ENCODE data around the gene VPS35. TPM values are rescaled to one million over a fixed set of nuclear protein-coding genes. Genes with fewer than 3 reads are reported as not detected.

The VPS35 gene
- total RNA-seq, 1 donor from 2014 or later, result 112 TPM

DNA sequence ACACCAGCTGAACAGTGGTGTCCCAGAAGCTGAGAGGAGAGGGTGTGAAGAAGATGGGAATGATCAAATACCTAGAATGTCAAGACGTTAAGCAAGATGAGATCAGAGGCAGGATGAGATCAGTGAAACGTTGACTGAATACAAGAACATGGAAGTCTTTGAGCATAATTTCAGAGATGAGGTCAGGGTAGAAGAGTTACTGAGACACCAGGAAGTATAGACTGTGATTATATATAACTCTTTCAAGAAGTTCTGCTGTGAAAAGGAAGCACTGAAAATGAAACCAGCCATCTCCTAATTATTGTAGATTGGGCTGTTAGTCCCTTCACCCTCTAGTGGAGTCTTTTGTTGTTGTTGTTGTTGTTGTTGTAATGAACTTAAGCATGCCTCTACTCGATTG is 76.9 kb downstream of the VPS35 start:
- no peak for DNase-seq (ENCODE audit: low read depth)
- H3K4me3 ChIP-seq (ENCODE audit: low read depth, low read length), result no peak overlapping the region
- TF ChIP-seq, protein P1, sequence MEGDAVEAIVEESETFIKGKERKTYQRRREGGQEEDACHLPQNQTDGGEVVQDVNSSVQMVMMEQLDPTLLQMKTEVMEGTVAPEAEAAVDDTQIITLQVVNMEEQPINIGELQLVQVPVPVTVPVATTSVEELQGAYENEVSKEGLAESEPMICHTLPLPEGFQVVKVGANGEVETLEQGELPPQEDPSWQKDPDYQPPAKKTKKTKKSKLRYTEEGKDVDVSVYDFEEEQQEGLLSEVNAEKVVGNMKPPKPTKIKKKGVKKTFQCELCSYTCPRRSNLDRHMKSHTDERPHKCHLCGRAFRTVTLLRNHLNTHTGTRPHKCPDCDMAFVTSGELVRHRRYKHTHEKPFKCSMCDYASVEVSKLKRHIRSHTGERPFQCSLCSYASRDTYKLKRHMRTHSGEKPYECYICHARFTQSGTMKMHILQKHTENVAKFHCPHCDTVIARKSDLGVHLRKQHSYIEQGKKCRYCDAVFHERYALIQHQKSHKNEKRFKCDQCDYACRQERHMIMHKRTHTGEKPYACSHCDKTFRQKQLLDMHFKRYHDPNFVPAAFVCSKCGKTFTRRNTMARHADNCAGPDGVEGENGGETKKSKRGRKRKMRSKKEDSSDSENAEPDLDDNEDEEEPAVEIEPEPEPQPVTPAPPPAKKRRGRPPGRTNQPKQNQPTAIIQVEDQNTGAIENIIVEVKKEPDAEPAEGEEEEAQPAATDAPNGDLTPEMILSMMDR (conservative IDR thresholded peaks at IDR 0.05; ENCODE audit: low read depth, low read length), result no peak

DNA sequence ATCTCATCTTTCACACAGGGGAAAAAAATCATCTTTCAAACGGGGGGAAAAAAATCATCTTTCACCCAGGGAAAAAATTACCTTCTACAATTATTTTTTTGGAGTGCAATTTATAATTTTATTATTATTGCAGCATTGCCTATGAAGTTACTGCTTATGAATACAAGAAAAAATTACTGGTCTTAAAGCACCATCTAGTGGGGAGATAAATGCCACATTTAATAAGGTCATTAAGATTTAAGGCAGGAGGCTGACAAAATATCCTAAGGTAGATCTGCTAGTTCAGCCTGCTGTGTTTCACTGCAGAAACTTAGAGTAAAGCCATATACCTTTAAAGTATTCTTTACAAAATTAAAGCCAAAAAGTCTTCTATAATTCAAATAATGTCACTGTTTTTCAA is 81.4 kb downstream of the VPS35 start:
- no peak overlapping the region for H3K4me3 ChIP-seq (ENCODE audit: low read depth, low read length)
- peak; percentile 31 for DNase-seq (ENCODE audit: low read depth)
- TF ChIP-seq, protein P1 (conservative IDR thresholded peaks at IDR 0.05; ENCODE audit: low read depth, low read length), result peak; percentile 50

DNA sequence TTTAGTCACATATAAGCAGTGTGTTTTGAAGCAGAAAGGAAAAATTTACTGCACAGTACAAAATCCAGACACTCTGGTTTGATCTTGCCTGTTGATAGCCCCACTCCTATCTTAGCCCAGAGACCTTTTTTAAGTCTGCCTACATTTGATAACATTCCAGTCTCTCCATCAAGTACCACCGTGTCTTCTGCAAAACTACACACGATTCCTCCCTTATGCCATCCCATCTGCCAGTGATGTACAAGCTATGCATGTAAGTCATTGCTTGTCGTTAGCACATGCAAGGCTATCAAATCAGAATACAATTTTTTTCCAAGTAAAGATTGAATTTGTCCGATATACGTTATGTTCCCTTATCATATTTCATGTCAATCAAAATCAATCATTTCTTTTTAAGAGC is 82.7 kb downstream of the VPS35 start:
- no peak overlapping the region for H3K4me3 ChIP-seq (ENCODE audit: low read depth, low read length)
- no peak for DNase-seq (ENCODE audit: low read depth)
- TF ChIP-seq, protein P1 (conservative IDR thresholded peaks at IDR 0.05; ENCODE audit: low read depth, low read length), result no peak

Other genes starting within 250 kb of the VPS35 start
- 27.9 and 28.9 TPM in 2 replicates for gene SHCBP1, start 67.8 kb downstream of the VPS35 start, total RNA-seq
- gene ORC6, start 481 bp upstream of the VPS35 start, total RNA-seq, result 34.1 and 47.6 TPM in 2 replicates
- 0.07 TPM in 1 of 2 replicates, not detected in the other for gene MYLK3, start 59.2 kb upstream of the VPS35 start, total RNA-seq
- gene C16orf87, start 142.0 kb upstream of the VPS35 start, total RNA-seq, result 8.6 and 9.3 TPM in 2 replicates
- 37.9 TPM in 2 replicates for gene GPT2, start 195.2 kb upstream of the VPS35 start, total RNA-seq

Data from epithelial cell of proximal tubule (primary cell).